Middle frontal gyrus (tissue), 1 donor: ENCODE data around the gene FLNC.
A peak's percentile ranks its signal among the peaks of the same experiment; 100 is the strongest.

ENCODE experiments used
- DNase-seq: peaks from one replicate; pipeline ENCODE4 v3.0.0-alpha.2; 2015; ENCODE audit warnings: low spot score; ENCODE audit errors: extremely low spot score

The FLNC gene

DNA sequence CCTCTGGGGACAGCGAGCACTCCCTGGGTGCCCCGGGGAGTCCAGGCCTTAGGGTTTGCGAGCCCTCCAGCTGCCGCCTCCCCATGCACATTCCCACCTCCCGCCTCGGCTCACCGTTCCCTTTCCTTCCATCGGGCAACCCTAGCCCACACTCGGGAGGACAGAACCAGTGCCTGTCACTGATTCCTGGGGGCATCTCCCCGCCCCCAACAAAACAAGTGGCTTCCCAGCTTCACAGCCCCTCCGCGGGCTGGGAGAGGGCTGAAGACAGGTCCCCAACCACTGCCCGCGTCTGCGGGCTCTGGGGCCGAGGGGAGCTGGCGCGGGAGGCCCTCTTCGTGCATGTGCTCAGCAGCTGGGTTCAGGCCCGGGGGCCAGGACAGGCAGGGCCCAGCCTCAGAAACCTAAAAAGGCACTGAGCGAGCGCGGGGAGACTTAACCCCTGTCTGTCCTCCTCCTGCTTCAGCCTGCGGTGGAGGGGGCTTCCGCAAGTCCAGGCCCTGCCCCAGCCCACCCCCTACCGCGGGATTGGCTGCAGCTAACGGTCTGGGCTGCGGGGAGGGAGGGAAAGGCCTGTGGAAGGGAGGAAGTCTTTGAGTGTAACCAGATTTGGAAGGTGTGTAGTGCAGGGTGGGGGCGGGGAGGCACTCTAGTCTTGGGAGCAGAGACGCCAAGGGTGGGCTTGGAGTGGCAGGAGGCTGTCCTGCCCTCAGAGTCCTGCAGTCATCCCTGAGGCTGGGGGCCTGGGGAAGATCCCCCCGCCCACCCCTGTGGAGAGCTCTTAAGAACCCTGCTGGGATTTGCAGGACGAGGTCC, 1.2 kb downstream of the FLNC start:
- no peak for DNase-seq

DNA sequence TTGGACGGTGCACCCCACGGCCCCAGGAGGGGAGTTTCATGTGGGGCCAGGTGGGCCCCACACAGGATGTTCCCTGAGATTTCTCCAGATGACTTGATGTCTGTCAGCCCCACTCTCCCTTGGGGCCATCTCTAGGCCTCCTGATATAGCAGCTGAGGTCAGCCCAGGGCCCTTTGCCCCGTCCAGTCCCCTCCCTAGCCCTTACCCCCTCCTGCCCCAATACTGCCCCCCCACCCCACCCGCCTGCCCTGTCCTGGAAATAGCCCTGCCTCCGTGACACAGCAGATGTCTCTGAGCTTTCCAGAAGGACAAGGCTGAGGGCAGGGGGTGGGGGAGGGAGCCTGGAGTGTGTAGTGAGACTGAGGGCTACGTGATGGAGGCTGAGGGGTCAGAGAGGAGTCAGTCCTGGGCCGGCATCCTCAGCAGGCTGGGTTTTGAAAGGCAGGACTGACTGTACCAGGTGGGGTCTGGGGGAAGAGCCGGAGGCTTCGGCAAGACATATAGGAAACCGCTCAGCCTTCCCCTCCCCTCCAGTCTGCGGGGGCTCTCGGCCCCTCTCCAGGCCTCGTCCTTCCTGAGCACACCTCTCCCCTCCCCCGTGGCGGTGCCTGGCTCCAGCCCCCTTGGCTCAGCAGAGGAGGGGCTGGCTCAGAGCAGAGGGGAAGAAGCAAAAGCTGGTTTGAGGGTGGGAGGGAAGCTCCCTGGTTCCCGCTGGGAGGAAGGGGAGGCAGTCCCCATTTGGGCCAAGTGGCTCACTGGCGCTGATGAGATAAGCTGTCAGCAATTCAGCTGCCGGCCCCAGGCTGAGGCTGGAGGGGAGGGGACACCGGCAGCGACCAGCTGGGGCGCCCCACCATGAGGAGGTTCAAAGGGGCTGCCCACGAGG, 2.0 kb downstream of the FLNC start:
- DNase-seq = no peak

- DNase-seq = no peak
These were observed 2.6 kb downstream of the FLNC start for GRCh38 chr7:128832880-128833147.

DNA sequence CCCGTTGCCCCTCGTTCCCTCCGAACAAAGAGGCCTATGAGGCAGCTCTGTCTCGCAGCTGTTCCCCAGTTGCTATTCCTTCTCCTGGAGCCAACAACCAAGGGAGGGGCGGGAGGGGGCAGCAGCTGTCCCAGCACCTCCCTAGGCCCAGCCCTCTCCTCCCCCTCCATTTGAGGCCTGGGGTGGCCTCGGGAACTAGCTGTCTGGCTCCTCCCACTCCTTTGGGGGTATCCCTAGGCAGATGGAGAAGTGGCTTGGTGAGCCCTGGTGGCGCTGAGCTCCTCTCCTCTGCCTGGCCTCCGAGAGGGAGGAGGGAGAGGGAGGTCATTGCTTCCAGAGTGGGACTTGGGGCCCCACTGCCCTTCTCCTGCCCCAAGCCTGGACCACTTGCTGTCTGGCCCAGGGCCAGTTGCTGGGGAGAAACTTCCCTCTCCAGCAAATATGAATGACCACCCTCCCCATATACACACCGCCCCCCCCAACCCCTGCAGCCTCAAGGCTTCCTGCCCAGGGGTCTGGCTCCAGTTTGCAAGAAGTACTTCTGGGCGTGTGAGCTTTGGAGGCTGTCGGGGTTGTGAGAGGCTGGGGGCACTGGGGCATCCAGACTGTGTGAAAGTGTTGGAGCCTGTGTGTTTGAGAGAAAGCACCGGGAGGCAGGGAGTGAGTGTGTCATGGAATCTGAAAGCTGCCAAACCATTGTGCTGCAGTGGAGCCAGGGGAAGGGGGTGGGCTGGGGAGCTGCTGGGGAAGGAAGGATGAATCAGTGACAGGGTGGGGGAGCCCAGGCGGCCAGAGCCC, 3.1 kb downstream of the FLNC start:
- DNase-seq = peak; percentile 47

DNA sequence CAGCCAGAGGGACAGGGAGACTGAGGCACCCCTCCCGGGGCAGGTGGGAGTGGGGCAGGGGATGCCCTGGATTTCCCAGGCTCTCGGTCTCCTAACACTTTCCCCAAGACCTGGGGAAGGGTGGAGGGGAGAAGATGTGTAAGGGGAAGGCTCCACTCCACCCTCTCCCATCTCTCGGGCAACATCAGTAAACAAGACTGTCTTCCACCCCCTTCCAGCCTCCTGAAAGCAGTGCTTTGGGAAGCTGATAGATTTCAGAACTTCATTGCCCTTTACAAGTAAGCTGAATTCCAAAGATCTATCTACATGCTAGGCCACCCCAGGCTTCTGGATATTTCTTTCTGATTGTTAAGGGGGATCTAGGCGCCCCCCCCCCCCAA, 3.7 kb downstream of the FLNC start:
- DNase-seq = no peak

DNA sequence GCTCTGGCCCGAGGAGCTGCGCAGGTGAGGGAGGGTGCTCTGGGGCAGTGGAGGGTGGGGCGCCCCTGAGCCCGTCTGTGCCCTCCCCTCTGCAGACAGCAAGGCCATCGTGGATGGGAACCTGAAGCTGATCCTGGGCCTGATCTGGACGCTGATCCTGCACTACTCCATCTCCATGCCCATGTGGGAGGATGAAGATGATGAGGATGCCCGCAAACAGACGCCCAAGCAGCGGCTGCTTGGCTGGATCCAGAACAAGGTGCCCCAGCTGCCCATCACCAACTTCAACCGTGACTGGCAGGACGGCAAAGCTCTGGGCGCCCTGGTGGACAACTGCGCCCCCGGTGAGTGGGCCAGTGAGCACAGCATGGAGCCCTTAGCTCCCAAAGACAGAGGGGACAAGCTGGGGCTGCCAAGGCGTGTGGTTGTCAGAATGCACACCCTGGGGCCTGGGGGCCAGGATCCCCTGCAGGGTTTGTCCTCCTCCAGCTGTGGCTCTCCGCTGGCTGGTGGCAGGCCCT, 5.1 kb downstream of the FLNC start:
- no peak for DNase-seq

GRCh38 chr7:128835790-128836641, 5.8 kb downstream of the FLNC start:
- no peak for DNase-seq

DNA sequence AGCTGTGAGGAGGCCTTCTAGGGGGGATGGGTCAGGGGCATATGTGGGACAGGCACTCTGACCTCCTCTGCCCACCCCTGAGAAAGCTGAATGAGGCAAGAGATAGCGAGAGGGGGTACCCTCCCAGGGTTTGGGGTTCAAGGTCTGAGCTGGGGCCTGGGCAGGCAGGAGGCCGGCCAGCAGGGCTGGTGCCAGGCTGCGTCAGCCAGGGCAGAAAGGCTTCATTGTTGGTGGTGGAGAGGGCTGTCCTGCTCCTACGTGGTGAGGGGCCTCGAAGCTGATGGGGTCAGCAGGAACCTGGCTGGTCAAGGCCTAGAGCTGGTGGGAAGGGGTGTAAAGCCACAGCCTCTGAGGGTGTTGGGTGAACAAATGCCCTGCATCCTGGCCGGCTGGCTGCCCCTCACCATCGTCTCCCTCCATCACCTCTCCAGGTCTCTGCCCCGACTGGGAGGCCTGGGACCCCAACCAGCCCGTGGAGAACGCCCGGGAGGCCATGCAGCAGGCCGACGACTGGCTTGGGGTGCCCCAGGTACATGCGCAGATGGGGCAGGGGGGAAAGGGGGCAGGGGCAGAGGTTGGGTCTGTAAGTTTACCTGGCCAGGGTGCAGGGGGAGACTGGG, 6.6 kb downstream of the FLNC start:
- peak; percentile 33 for DNase-seq

- no peak for DNase-seq
These were observed 7.3 kb downstream of the FLNC start for GRCh38 chr7:128837521-128837921.

GRCh38 chr7:128838109-128838779, 8.0 kb downstream of the FLNC start:
- no peak for DNase-seq

GRCh38 chr7:128838981-128839731, 8.9 kb downstream of the FLNC start:
- no peak for DNase-seq

GRCh38 chr7:128839751-128840177, 9.6 kb downstream of the FLNC start:
- no peak for DNase-seq

- DNase-seq = no peak
These were observed 10.3 kb downstream of the FLNC start for GRCh38 chr7:128840326-128841170.

GRCh38 chr7:128841171-128841690, 11.0 kb downstream of the FLNC start:
- no peak for DNase-seq

GRCh38 chr7:128841921-128842673, 11.9 kb downstream of the FLNC start:
- DNase-seq = no peak

- no peak for DNase-seq
These were observed 12.8 kb downstream of the FLNC start for GRCh38 chr7:128842674-128843641.
